Natural killer cell (primary cell): ENCODE measurements around the gene PDE9A. TPM values are rescaled to one million over a fixed set of nuclear protein-coding genes. Genes with fewer than 3 reads are reported as not detected.

ENCODE experiments used
- ATAC-seq, 3 donors: fragments of 150-1000 bp in 2 of 3; fragments of 200-7000 bp in 1 of 3; cut with Tn5 transposase; 1 replicate in 1 of 3; 2 replicates in 2 of 3; pipeline ENCODE4 v1.10.0; 2021; ENCODE audit warnings: mild to moderate bottlenecking in 2 of 3, moderate library complexity in 2 of 3
- DNase-seq, 2 donors: peaks; one replicate each; pipeline versions ENCODE4 v3.0.0 to v3.0.0-alpha.2; 2013 to 2021; ENCODE audit warnings: mixed read lengths in 1 of 2
- H3K27ac ChIP-seq: one replicate; pipeline ENCODE4 v1.5.1; 2013; ENCODE audit warnings: mild to moderate bottlenecking, low read length
- H3K27me3 ChIP-seq: one replicate; pipeline ENCODE4 v1.6.1; 2013; ENCODE audit warnings: low read length; ENCODE audit not compliant: control insufficient read depth, insufficient read depth
- H3K36me3 ChIP-seq: one replicate; pipeline ENCODE4 v1.6.1; 2013; ENCODE audit warnings: low read length; ENCODE audit not compliant: control insufficient read depth, insufficient read depth
- H3K4me1 ChIP-seq: one replicate; pipeline ENCODE4 v1.6.1; 2013; ENCODE audit warnings: low read length; ENCODE audit not compliant: control insufficient read depth, insufficient read depth
- H3K4me3 ChIP-seq: one replicate; pipeline ENCODE4 v1.5.1; 2013; ENCODE audit warnings: low read length
- H3K9me3 ChIP-seq: one replicate; pipeline ENCODE4 v1.6.1; 2013; ENCODE audit warnings: low read length; ENCODE audit not compliant: control insufficient read depth, insufficient read depth
- H3K27ac Mint-ChIP-seq, 2 donors: one replicate each; pipeline ENCODE4 v1.8.0; 2022; ENCODE audit warnings: mild to moderate bottlenecking in 2 of 2, mixed read lengths in 2 of 2, moderate library complexity in 1 of 2
- H3K27me3 Mint-ChIP-seq, 2 donors: one replicate each; pipeline ENCODE4 v1.8.0; 2022; ENCODE audit warnings: low read depth in 2 of 2, mixed read lengths in 2 of 2
- H3K36me3 Mint-ChIP-seq: one replicate; pipeline ENCODE4 v1.8.0; 2022; ENCODE audit warnings: mixed read lengths
- H3K4me1 Mint-ChIP-seq, 2 donors: one replicate each; pipeline ENCODE4 v1.8.0; 2022; ENCODE audit warnings: mixed read lengths in 2 of 2
- H3K4me3 Mint-ChIP-seq: one replicate; pipeline ENCODE4 v1.8.0; 2022; ENCODE audit warnings: mild to moderate bottlenecking, moderate library complexity, mixed read lengths
- H3K9me3 Mint-ChIP-seq, 2 donors: one replicate each; pipeline ENCODE4 v1.8.0; 2022; ENCODE audit warnings: mixed read lengths in 2 of 2
- WGBS: methylation state at CpG from one replicate; pipeline ENCODE4 v1.1.7; 2013; ENCODE audit warnings: missing lambda C conversion rate; ENCODE audit not compliant: insufficient coverage; 5-methylcytosine and 5-hydroxymethylcytosine counted together
- intact Hi-C: fragments of 100-400 bp; cut with micrococcal nuclease; formaldehyde crosslinking; loops from one replicate; pipeline ENCODE4 v1.14.2; 2022
- total RNA-seq, 4 donors: library from RNA; stranded (reverse); fragments of 120-200 nt in 1 of 4; gene quantifications; one replicate each; pipeline versions ENCODE4 v1.2.3 to v1.2.4, GENCODE V29; 2013 to 2022
- TF ChIP-seq, protein P1 (sequence below): fragments of 200-600 bp; IDR thresholded peaks from one replicate; pipeline ENCODE4 v1.8.0; 2022; ENCODE audit warnings: antibody characterized with exemption

Gene PDE9A
- total RNA-seq, 3 donors from 2014 or later (not counting 1 experiment from before 2014, with no cell fraction given) = 1.0 to 4.1 (median 1.2) TPM

DNA sequence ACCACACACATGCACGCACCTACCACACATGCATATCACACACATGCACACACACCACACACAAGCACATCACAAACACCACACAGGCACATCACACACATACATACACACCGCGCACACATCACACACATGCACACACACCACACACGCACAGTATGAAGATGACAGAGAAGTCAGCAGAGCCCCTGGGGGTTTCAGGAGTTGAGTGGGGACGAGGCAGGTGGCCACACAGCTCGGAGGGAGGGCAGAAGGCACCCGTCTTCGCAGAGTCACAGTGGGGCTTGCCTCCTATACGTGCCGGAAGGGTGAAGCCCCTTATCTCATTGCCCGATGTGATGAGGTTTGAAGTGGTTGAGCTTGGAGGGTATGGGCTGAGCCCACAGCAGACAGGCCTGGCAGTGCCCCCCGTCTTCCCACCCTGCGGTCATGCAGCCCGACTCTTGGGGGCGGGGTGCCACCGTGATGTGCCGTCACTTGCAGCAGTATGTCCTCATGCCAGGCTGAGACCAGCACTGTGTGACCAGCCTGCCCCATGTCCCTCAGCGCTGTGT lies 9.9 kb downstream of the PDE9A start:
- Mint-ChIP-seq H3K27ac (no peak overlapping the region), H3K9me3 (no peaks in the 10 kb centered on the region), H3K27me3 (peaks cover 0 to 9% of the 10 kb centered on the region in 2 donors), H3K36me3 (no peaks in the 10 kb centered on the region), H3K4me1 (peaks cover 0 to 4% of the 10 kb centered on the region in 2 donors), H3K4me3 (no peak overlapping the region)
- no peak overlapping the region for H3K27ac ChIP-seq
- intact Hi-C loops = no loop called here
- peak in 2 of 3 donors; percentile 25 to 31 for ATAC-seq
- DNase-seq = no peak
- H3K4me3 ChIP-seq = no peak overlapping the region
- H3K36me3 ChIP-seq = no peaks in the 10 kb centered on the region
- 57% methylated on average over 18 of the region's 18 CpGs for WGBS
- H3K27me3 ChIP-seq = no peaks in the 10 kb centered on the region
- no peaks in the 10 kb centered on the region for H3K9me3 ChIP-seq
- H3K4me1 ChIP-seq = peaks cover 7% of the 10 kb centered on the region
- TF ChIP-seq, protein P1, sequence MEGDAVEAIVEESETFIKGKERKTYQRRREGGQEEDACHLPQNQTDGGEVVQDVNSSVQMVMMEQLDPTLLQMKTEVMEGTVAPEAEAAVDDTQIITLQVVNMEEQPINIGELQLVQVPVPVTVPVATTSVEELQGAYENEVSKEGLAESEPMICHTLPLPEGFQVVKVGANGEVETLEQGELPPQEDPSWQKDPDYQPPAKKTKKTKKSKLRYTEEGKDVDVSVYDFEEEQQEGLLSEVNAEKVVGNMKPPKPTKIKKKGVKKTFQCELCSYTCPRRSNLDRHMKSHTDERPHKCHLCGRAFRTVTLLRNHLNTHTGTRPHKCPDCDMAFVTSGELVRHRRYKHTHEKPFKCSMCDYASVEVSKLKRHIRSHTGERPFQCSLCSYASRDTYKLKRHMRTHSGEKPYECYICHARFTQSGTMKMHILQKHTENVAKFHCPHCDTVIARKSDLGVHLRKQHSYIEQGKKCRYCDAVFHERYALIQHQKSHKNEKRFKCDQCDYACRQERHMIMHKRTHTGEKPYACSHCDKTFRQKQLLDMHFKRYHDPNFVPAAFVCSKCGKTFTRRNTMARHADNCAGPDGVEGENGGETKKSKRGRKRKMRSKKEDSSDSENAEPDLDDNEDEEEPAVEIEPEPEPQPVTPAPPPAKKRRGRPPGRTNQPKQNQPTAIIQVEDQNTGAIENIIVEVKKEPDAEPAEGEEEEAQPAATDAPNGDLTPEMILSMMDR = no peak

DNA sequence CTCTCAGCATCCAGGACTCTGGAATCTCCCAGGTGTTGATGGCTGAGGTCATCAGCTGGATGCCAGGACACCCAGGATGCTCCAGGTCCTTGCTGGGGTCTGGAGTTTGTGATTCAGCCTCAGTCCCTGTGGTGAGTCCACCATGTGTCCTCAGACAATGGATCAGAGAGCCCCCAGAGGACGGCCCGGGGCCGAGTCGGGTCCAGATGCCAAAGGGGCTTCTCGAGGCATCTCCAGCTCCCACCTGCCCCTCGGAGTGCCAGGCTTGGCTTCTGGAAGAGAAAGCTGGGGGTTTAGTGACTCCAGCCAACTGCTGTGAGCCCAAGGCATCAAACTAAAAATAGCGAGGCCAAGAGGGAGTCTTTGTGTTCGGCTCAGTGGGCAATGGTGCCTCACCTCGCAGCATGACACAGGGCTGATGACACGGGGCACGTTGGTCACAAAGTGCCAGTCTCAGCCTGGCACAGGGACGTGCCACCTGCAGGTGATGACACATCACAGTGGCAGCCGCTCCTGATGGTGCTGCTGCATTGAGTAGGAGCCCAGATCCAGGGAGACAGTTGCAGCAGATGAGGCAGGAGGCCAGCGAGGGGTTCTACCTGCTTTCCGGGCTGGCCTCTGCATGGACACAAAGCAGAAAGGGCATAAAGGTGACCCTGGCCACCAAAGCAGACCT lies 10.6 kb downstream of the PDE9A start:
- Histone ChIP-seq H3K36me3 (no peaks in the 10 kb centered on the region), H3K27ac (no peak overlapping the region), H3K27me3 (no peaks in the 10 kb centered on the region), H3K4me1 (peaks cover 5% of the 10 kb centered on the region), H3K9me3 (no peaks in the 10 kb centered on the region), H3K4me3 (no peak overlapping the region)
- Mint-ChIP-seq H3K4me1 (no peaks in the 10 kb centered on the region), H3K9me3 (no peaks in the 10 kb centered on the region), H3K36me3 (no peaks in the 10 kb centered on the region), H3K27me3 (peaks cover 0 to 6% of the 10 kb centered on the region in 2 donors), H3K27ac (no peak overlapping the region), H3K4me3 (no peak overlapping the region)
- TF ChIP-seq, protein P1 = no peak
- intact Hi-C loops = no loop called here
- no peak for DNase-seq
- no peak for ATAC-seq
- 88% methylated on average over 15 of the region's 15 CpGs for WGBS

DNA sequence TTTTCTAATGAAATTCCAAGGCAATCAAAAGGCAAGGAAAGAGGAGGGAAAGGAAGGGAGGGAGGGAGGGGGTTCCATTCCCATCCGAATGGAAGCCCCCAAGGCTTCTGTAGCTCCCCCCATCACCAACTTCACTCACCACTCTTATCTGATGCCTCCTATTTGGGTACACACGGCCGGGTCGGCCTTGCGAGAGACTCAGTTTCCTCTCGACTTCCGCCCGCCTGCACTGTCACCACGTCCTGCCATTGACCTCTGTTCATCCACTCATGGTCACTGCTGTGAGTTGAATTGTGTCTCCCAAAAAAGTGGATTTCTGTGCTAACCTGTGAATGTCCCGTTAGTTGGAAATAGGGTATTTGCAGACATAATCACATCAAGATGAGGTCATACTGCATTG lies 11.2 kb downstream of the PDE9A start:
- 88% methylated on average over 10 of the region's 10 CpGs for WGBS
- H3K27me3 ChIP-seq = no peaks in the 10 kb centered on the region
- no peak overlapping the region for H3K4me3 ChIP-seq
- H3K9me3 ChIP-seq = no peaks in the 10 kb centered on the region
- peaks cover 0 to 6% of the 10 kb centered on the region in 2 donors for H3K27me3 Mint-ChIP-seq
- TF ChIP-seq, protein P1 = no peak
- H3K27ac Mint-ChIP-seq = no peak overlapping the region
- H3K4me3 Mint-ChIP-seq = no peak overlapping the region
- DNase-seq (no peak), ATAC-seq (no peak)
- peaks cover under 1% of the 10 kb centered on the region for H3K4me1 ChIP-seq
- no peaks in the 10 kb centered on the region for H3K36me3 ChIP-seq
- no peaks in the 10 kb centered on the region for H3K4me1 Mint-ChIP-seq
- no peaks in the 10 kb centered on the region for H3K36me3 Mint-ChIP-seq
- H3K9me3 Mint-ChIP-seq = no peaks in the 10 kb centered on the region
- H3K27ac ChIP-seq = no peak overlapping the region
- intact Hi-C loops = no loop called here

DNA sequence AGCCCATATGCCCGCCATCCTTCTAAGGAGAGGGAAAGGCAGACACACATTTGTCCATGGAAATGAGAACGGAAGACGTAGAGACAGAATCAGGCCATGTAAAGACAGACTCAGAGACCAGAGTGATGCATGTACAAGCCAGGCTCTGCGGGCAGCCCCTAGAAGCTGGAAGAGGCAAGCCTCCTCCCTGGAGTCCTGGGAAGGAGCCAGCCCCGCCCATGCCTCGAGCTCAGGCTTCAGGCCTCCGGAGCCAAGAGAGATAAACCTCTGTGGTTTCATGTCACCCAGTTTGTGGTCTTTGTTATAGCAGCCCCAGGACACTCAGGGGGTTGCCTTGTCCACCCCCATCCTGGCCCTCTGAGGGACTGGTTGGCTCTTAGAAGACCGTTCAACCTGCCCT lies 11.6 kb downstream of the PDE9A start:
- H3K27ac ChIP-seq = no peak overlapping the region
- Mint-ChIP-seq H3K36me3 (no peaks in the 10 kb centered on the region), H3K4me1 (no peaks in the 10 kb centered on the region), H3K4me3 (no peak overlapping the region), H3K27ac (no peak overlapping the region), H3K9me3 (no peaks in the 10 kb centered on the region), H3K27me3 (peaks cover 0 to 6% of the 10 kb centered on the region in 2 donors)
- ATAC-seq (no peak), DNase-seq (no peak)
- H3K36me3 ChIP-seq = no peaks in the 10 kb centered on the region
- no peaks in the 10 kb centered on the region for H3K27me3 ChIP-seq
- TF ChIP-seq, protein P1 = no peak
- intact Hi-C loops = no loop called here
- WGBS = 68% methylated on average over 8 of the region's 8 CpGs
- no peaks in the 10 kb centered on the region for H3K9me3 ChIP-seq
- H3K4me3 ChIP-seq = no peak overlapping the region
- H3K4me1 ChIP-seq = no peaks in the 10 kb centered on the region
